H9 (cell line): ENCODE measurements around the gene BACH2. TPM values are rescaled to one million over a fixed set of nuclear protein-coding genes. Genes with fewer than 3 reads are reported as not detected.

Experiments used
- DNase-seq: peaks from one replicate; pipeline ENCODE4 v3.0.0-alpha.2; 2017
- H2AFZ ChIP-seq: one replicate; pipeline ENCODE4 v1.6.1; 2013; ENCODE audit warnings: mild to moderate bottlenecking, low read length, control low read depth, moderate library complexity
- H2AK5ac ChIP-seq: 2 replicates; pipeline ENCODE4 v1.6.1; 2013; ENCODE audit warnings: low read length, control low read depth, mixed read lengths; ENCODE audit not compliant: insufficient read length
- H2BK120ac ChIP-seq: one replicate; pipeline ENCODE4 v1.6.1; 2013; ENCODE audit warnings: low read depth, mild to moderate bottlenecking, low read length, control low read depth, inconsistent platforms; ENCODE audit not compliant: poor library complexity, severe bottlenecking
- H2BK12ac ChIP-seq: 2 replicates; pipeline ENCODE4 v1.6.1; 2013; ENCODE audit warnings: low read length, control low read depth, mixed read lengths, low read depth; ENCODE audit not compliant: insufficient read length
- H2BK15ac ChIP-seq: 2 replicates; pipeline ENCODE4 v1.6.1; 2013; ENCODE audit warnings: low read depth, low read length, control low read depth
- H2BK20ac ChIP-seq: one replicate; pipeline ENCODE4 v1.6.1; 2013; ENCODE audit warnings: low read depth, mild to moderate bottlenecking, low read length, control low read depth, inconsistent platforms; ENCODE audit not compliant: poor library complexity, severe bottlenecking
- H2BK5ac ChIP-seq: 2 replicates; pipeline ENCODE4 v1.6.1; 2013; ENCODE audit warnings: low read length, control low read depth, mixed read lengths; ENCODE audit not compliant: insufficient read length
- H3K14ac ChIP-seq: 2 replicates; pipeline ENCODE4 v1.6.1; 2013; ENCODE audit warnings: low read length, control low read depth; ENCODE audit not compliant: insufficient read depth
- H3K18ac ChIP-seq: 2 replicates; pipeline ENCODE4 v1.6.1; 2013; ENCODE audit warnings: low read depth, mild to moderate bottlenecking, mixed read lengths, low read length, control low read depth; ENCODE audit not compliant: insufficient read length
- H3K23ac ChIP-seq: 2 replicates; pipeline ENCODE4 v1.6.1; 2013; ENCODE audit warnings: low read length, control low read depth, mixed read lengths, low read depth; ENCODE audit not compliant: insufficient read length
- H3K23me2 ChIP-seq: 2 replicates; pipeline ENCODE4 v1.6.1; 2013; ENCODE audit warnings: low read depth, mild to moderate bottlenecking, mixed read lengths, low read length, control low read depth; ENCODE audit not compliant: insufficient read length, poor library complexity, severe bottlenecking
- H3K27ac ChIP-seq: 2 replicates; pipeline ENCODE4 v1.5.1; 2013; ENCODE audit warnings: low read length, control low read depth, mixed read lengths, low read depth; ENCODE audit not compliant: insufficient read length
- H3K27me3 ChIP-seq: 2 replicates; pipeline ENCODE4 v1.6.1; 2013; ENCODE audit warnings: low read length, control low read depth, inconsistent platforms; ENCODE audit not compliant: insufficient read depth
- H3K4ac ChIP-seq: 2 replicates; pipeline ENCODE4 v1.6.1; 2013; ENCODE audit warnings: low read depth, mild to moderate bottlenecking, control low read depth, inconsistent platforms, low read length, moderate library complexity
- H3K4me1 ChIP-seq: 2 replicates; pipeline ENCODE4 v1.6.1; 2013; ENCODE audit warnings: low read length, control low read depth, inconsistent platforms; ENCODE audit not compliant: insufficient read depth
- H3K4me2 ChIP-seq: 2 replicates; pipeline ENCODE4 v1.6.1; 2013; ENCODE audit warnings: low read length, control low read depth, mixed read lengths; ENCODE audit not compliant: insufficient read length, insufficient read depth
- H3K56ac ChIP-seq: 2 replicates; pipeline ENCODE4 v1.6.1; 2013; ENCODE audit warnings: low read depth, mild to moderate bottlenecking, mixed read lengths, low read length, control low read depth; ENCODE audit not compliant: insufficient read length
- H3K79me1 ChIP-seq: 2 replicates; pipeline ENCODE4 v1.6.1; 2013; ENCODE audit warnings: low read depth, mild to moderate bottlenecking, moderate library complexity, low read length, control low read depth, inconsistent platforms; ENCODE audit not compliant: insufficient read depth, poor library complexity, severe bottlenecking
- H3K79me2 ChIP-seq: 2 replicates; pipeline ENCODE4 v1.6.1; 2013; ENCODE audit warnings: low read length, control low read depth, inconsistent platforms; ENCODE audit not compliant: insufficient read depth
- H3K9ac ChIP-seq: 2 replicates; pipeline ENCODE4 v1.6.1; 2013; ENCODE audit warnings: low read length, control low read depth, mixed read lengths; ENCODE audit not compliant: insufficient read length; ENCODE audit errors: extremely low read depth
- H3K9me3 ChIP-seq: one replicate; pipeline ENCODE4 v1.6.1; 2013; ENCODE audit warnings: low read depth, low read length, inconsistent platforms; ENCODE audit not compliant: control insufficient read depth
- H3T11ph ChIP-seq: one replicate; pipeline ENCODE4 v1.6.1; 2013; ENCODE audit warnings: mild to moderate bottlenecking, low read length, control low read depth, inconsistent platforms
- H4K20me1 ChIP-seq: one replicate; pipeline ENCODE4 v1.6.1; 2013; ENCODE audit not compliant: control insufficient read depth, insufficient read length, insufficient read depth
- H4K5ac ChIP-seq: 2 replicates; pipeline ENCODE4 v1.6.1; 2013; ENCODE audit warnings: low read depth, mild to moderate bottlenecking, mixed read lengths, low read length, control low read depth; ENCODE audit not compliant: insufficient read length
- H4K8ac ChIP-seq: replicated peaks from 2 replicates; pipeline ENCODE4 v1.6.1; 2013; ENCODE audit warnings: low read length, control low read depth, mixed read lengths, low read depth; ENCODE audit not compliant: insufficient read length
- H4K91ac ChIP-seq: 2 replicates; pipeline ENCODE4 v1.6.1; 2013; ENCODE audit warnings: low read depth, mild to moderate bottlenecking, moderate library complexity, mixed read lengths, low read length, control low read depth; ENCODE audit not compliant: insufficient read length
- H3K27ac Mint-ChIP-seq, 3 experiments: 2 replicates in 2 of 3; 3 replicates in 1 of 3; pipeline ENCODE4 v1.8.0; 2020 to 2021; ENCODE audit warnings: mixed read lengths in 3 of 3, mild to moderate bottlenecking in 1 of 3, moderate library complexity in 1 of 3
- H3K27me3 Mint-ChIP-seq: 2 replicates; pipeline ENCODE4 v1.8.0; 2021; ENCODE audit warnings: low read depth, mild to moderate bottlenecking, moderate library complexity, mixed read lengths
- H3K36me3 Mint-ChIP-seq, 3 experiments: 2 replicates in 2 of 3; 3 replicates in 1 of 3; pipeline ENCODE4 v1.8.0; 2020 to 2021; ENCODE audit warnings: low read depth in 3 of 3, mixed read lengths in 3 of 3; ENCODE audit not compliant: insufficient read depth in 1 of 3
- H3K4me1 Mint-ChIP-seq, 2 experiments: 2 replicates each; pipeline ENCODE4 v1.8.0; 2020; ENCODE audit warnings: mixed read lengths in 2 of 2
- H3K4me3 Mint-ChIP-seq, 2 experiments: 2 replicates in 1 of 2; 3 replicates in 1 of 2; pipeline ENCODE4 v1.8.0; 2020 to 2021; ENCODE audit warnings: mild to moderate bottlenecking in 2 of 2, mixed read lengths in 2 of 2, moderate library complexity in 1 of 2
- H3K9me3 Mint-ChIP-seq, 2 experiments: 2 replicates in 1 of 2; 3 replicates in 1 of 2; pipeline ENCODE4 v1.8.0; 2020; ENCODE audit warnings: mild to moderate bottlenecking in 2 of 2, mixed read lengths in 2 of 2, moderate library complexity in 1 of 2
- whole genome bisulfite sequencing: extraction: QIAGEN DNeasy Blood & Tissue Kit; methylation state at CpG from one replicate; pipeline ENCODE4 v1.1.7; 2013; ENCODE audit warnings: missing lambda C conversion rate, low lambda C conversion rate, mixed read lengths; ENCODE audit not compliant: insufficient read length; ENCODE audit errors: extremely low coverage; 5-methylcytosine and 5-hydroxymethylcytosine counted together
- total RNA-seq: library from RNA; stranded (reverse); gene quantifications from 2 replicates; pipeline ENCODE4 v1.2.1, GENCODE V29; 2021
- TF ChIP-seq, protein P1 (sequence below): fragments of 200-600 bp; sonication (generic); conservative IDR thresholded peaks from 3 replicates; pipeline ENCODE4 v1.8.0; 2021; ENCODE audit warnings: antibody characterized with exemption, mild to moderate bottlenecking

The BACH2 gene
- total RNA-seq, 1 experiment from 2014 or later: 2.0 TPM

DNA sequence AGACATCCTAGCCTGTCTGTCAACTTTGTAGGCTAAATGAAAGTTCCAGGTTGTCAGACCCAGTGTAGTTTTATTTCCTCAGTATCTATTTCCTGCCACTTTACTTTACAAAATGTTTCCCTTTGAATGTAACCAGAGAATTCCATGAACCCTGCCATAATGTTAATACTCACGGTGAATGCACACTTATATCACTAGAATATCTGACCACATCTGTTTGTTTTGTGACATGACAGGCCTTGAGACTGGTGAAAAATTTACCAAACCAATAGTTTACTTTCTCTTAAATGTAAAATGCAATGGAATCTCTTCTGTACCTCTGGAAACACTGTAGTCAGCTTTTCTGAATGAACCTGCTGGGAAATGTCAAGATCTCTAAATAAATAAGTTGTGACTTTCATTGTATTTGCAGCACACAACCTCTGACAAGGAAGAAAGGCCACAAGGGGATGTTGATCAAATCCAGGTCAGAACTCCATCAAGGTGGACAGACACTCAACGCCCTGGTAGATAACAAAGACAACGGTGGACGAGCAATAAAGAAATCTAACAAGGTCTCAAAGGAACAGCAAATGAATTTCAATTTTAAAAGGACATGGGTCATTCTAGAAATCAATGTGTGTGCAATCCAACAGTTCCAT lies 59.2 kb downstream of the BACH2 start:
- no peak overlapping the region for H4K8ac ChIP-seq
- Mint-ChIP-seq H3K27ac (no peak overlapping the region), H3K4me3 (no peak overlapping the region), H3K4me1 (peaks cover 0 to 4% of the 10 kb centered on the region in 2 experiments; a peak in 2 of 4 replicates), H3K9me3 (no peaks in the 10 kb centered on the region), H3K36me3 (no peaks in the 10 kb centered on the region), H3K27me3 (no peaks in the 10 kb centered on the region)
- no peaks in the 10 kb centered on the region for H3K4me1 ChIP-seq
- H3K79me1 ChIP-seq: no peaks in the 10 kb centered on the region
- no peak overlapping the region for H2AK5ac ChIP-seq
- no peak overlapping the region for H3K14ac ChIP-seq
- H3K27me3 ChIP-seq: no peaks in the 10 kb centered on the region
- H4K20me1 ChIP-seq: no peaks in the 10 kb centered on the region
- H3K4me2 ChIP-seq: no peak overlapping the region
- H3K56ac ChIP-seq: no peak overlapping the region
- no peak overlapping the region for H4K5ac ChIP-seq
- H2BK5ac ChIP-seq: no peak overlapping the region
- no peak overlapping the region for H3K23ac ChIP-seq
- TF ChIP-seq, protein P1, sequence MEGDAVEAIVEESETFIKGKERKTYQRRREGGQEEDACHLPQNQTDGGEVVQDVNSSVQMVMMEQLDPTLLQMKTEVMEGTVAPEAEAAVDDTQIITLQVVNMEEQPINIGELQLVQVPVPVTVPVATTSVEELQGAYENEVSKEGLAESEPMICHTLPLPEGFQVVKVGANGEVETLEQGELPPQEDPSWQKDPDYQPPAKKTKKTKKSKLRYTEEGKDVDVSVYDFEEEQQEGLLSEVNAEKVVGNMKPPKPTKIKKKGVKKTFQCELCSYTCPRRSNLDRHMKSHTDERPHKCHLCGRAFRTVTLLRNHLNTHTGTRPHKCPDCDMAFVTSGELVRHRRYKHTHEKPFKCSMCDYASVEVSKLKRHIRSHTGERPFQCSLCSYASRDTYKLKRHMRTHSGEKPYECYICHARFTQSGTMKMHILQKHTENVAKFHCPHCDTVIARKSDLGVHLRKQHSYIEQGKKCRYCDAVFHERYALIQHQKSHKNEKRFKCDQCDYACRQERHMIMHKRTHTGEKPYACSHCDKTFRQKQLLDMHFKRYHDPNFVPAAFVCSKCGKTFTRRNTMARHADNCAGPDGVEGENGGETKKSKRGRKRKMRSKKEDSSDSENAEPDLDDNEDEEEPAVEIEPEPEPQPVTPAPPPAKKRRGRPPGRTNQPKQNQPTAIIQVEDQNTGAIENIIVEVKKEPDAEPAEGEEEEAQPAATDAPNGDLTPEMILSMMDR: no peak
- H3K27ac ChIP-seq: no peak overlapping the region
- H3K9ac ChIP-seq: no peak overlapping the region
- H2BK15ac ChIP-seq: no peak overlapping the region
- H3K79me2 ChIP-seq: no peaks in the 10 kb centered on the region
- no peak overlapping the region for H4K91ac ChIP-seq
- H3K18ac ChIP-seq: no peak overlapping the region
- WGBS: no CpG with 5 or more reads among the region's 4 CpGs
- no peak overlapping the region for H2AFZ ChIP-seq
- H3K9me3 ChIP-seq: no peaks in the 10 kb centered on the region
- no peak overlapping the region for H3K4ac ChIP-seq
- no peak for DNase-seq
- no peaks in the 10 kb centered on the region for H3K23me2 ChIP-seq
- no peak overlapping the region for H3T11ph ChIP-seq
- H2BK20ac ChIP-seq: no peak overlapping the region
- no peak overlapping the region for H2BK12ac ChIP-seq
- no peak overlapping the region for H2BK120ac ChIP-seq
